Liver (tissue), 3 donors: Measurements from ENCODE around the gene L3MBTL1.

ENCODE experiments used
- ATF3 ChIP-seq: IDR thresholded peaks from 2 replicates; pipeline ENCODE4 v1.6.1; 2016; ENCODE audit warnings: antibody characterized with exemption
- CTCF ChIP-seq: fragments of 150-350 bp; IDR thresholded peaks from 2 replicates; pipeline ENCODE4 v1.5.1; 2017; ENCODE audit warnings: improper control_type of control experiment, low read depth, low read length; ENCODE audit not compliant: missing input control
- FOXA1 ChIP-seq: IDR thresholded peaks from 2 replicates; pipeline ENCODE4 v1.6.1; 2016; ENCODE audit warnings: antibody characterized with exemption
- GABPA ChIP-seq, 2 donors: IDR thresholded peaks in 1 of 2; conservative IDR thresholded peaks in 1 of 2; 2 replicates each; pipeline ENCODE4 v1.6.1; 2016; ENCODE audit warnings: antibody characterized with exemption in 2 of 2, mild to moderate bottlenecking in 1 of 2, moderate library complexity in 1 of 2
- JUND ChIP-seq, 2 donors: IDR thresholded peaks; 2 replicates each; pipeline ENCODE4 v1.6.1; 2016; ENCODE audit warnings: antibody characterized with exemption in 2 of 2
- MAX ChIP-seq: IDR thresholded peaks from 2 replicates; pipeline ENCODE4 v1.6.1; 2016; ENCODE audit warnings: antibody characterized with exemption
- RAD21 ChIP-seq, 2 donors: IDR thresholded peaks; 2 replicates each; pipeline ENCODE4 v1.6.1; 2016; ENCODE audit warnings: antibody characterized with exemption in 2 of 2, mild to moderate bottlenecking in 2 of 2
- RXRA ChIP-seq, 2 donors: IDR thresholded peaks; 2 replicates each; pipeline ENCODE4 v1.6.1; 2017 to 2018; ENCODE audit warnings: antibody characterized with exemption in 2 of 2, mild to moderate bottlenecking in 1 of 2
- SP1 ChIP-seq: IDR thresholded peaks from 2 replicates; pipeline ENCODE4 v1.6.1; 2018; ENCODE audit warnings: antibody characterized with exemption, mild to moderate bottlenecking
- TAF1 ChIP-seq: conservative IDR thresholded peaks from 2 replicates; pipeline ENCODE4 v1.6.1; 2016; ENCODE audit warnings: antibody characterized with exemption, mild to moderate bottlenecking
- YY1 ChIP-seq: IDR thresholded peaks from 2 replicates; pipeline ENCODE4 v1.6.1; 2016; ENCODE audit warnings: antibody characterized with exemption, mild to moderate bottlenecking
- donor health status: healthy.
- donor health status: healthy.

GRCh38 chr20:43514648-43514999 lies 7.1 kb downstream of the L3MBTL1 start:
- TF ChIP-seq SP1 (no peak), CTCF (no peak), RXRA (IDR thresholded peaks at IDR 0.05) (no peak), TAF1 (no peak), RAD21 (IDR thresholded peaks at IDR 0.05) (no peak), ATF3 (no peak), YY1 (no peak), GABPA (IDR thresholded peaks at IDR 0.05 in 1 of 2, conservative IDR thresholded peaks at IDR 0.05 in 1 of 2) (no peak), JUND (IDR thresholded peaks at IDR 0.05) (no peak), MAX (no peak), FOXA1 (no peak)
